ENCODE measurements around the gene LEKR1.

- TF ChIP-seq CTCF (IDR thresholded peaks at IDR 0.05) (no peak), POLR2A (IDR thresholded peaks at IDR 0.05) (no peak)
These were observed 257.7 kb downstream of the LEKR1 start for GRCh38 chr3:157083824-157084223.
